Measurements from ENCODE around the gene MADD. TPM values are rescaled to one million over a fixed set of nuclear protein-coding genes. Genes with fewer than 3 reads are reported as not detected.

Gene MADD
- polyA plus RNA-seq, 1 donor from 2014 or later, result 66.9 TPM

DNA sequence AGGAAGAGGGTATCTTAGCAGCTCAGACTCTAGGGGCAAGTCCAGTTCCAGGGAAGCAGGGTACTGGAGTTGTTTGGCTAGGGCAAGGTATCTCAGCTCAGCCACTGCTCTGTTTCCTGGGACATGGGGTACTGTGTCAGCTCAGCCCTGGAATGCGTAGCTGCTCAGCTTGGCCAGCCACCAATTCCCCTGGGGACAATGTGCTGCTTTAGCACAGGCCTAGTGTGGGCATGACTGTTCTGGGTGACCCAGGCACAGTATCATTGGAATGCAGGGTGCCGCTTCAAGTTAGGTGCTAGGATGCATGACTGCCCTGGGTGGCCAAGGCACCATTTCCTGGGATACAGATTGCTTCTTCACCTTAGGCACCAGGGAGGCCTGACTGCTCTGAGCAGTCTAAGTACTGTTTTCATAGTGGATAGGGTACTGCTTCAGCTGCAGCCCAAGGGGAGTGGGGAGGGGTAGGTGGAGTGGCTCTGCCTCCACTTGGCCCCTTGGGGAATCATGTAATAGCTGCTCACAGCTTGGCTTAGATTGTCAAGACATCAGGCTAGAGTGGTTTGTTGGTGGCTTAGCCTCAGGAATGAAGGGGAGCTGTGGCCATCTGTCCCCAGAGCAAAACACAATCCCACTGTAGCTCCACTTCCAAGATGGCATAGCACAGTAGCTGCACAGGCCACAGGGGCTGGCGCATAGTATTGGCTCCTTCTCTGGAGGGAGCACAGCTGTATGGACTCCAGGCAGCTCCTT, 36.0 kb downstream of the MADD start:
- Histone ChIP-seq H3K9ac (ENCODE audit: low read length) (no peak overlapping the region), H3K9me3 (ENCODE audit: low read length) (no peaks in the 10 kb centered on the region), H3K4me3 (ENCODE audit: low read length) (no peak overlapping the region), H3K79me2 (replicated peaks; ENCODE audit: insufficient read depth, low read length) (no peaks in the 10 kb centered on the region), H3K4me2 (ENCODE audit: low read length) (no peak overlapping the region), H3K9me2 (ENCODE audit: insufficient read depth, low read length) (no peaks in the 10 kb centered on the region), H3F3A (ENCODE audit: insufficient read depth, low read length, poor library complexity, severe bottlenecking) (no peaks in the 10 kb centered on the region), H3K27me3 (ENCODE audit: insufficient read depth, low read depth, low read length) (no peaks in the 10 kb centered on the region), H2AFZ (ENCODE audit: low read depth, low read length) (no peak overlapping the region), H3K27ac (ENCODE audit: low read length) (no peak overlapping the region), H4K20me1 (ENCODE audit: insufficient read depth) (no peaks in the 10 kb centered on the region), H3K36me3 (ENCODE audit: insufficient read depth, low read length) (peaks cover 13% of the 10 kb centered on the region)
- TF ChIP-seq, protein P1, sequence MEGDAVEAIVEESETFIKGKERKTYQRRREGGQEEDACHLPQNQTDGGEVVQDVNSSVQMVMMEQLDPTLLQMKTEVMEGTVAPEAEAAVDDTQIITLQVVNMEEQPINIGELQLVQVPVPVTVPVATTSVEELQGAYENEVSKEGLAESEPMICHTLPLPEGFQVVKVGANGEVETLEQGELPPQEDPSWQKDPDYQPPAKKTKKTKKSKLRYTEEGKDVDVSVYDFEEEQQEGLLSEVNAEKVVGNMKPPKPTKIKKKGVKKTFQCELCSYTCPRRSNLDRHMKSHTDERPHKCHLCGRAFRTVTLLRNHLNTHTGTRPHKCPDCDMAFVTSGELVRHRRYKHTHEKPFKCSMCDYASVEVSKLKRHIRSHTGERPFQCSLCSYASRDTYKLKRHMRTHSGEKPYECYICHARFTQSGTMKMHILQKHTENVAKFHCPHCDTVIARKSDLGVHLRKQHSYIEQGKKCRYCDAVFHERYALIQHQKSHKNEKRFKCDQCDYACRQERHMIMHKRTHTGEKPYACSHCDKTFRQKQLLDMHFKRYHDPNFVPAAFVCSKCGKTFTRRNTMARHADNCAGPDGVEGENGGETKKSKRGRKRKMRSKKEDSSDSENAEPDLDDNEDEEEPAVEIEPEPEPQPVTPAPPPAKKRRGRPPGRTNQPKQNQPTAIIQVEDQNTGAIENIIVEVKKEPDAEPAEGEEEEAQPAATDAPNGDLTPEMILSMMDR (IDR thresholded peaks at IDR 0.05; ENCODE audit: poor library complexity, severe bottlenecking), result no peak
- no peak for TF ChIP-seq EP300 (conservative IDR thresholded peaks at IDR 0.05; ENCODE audit: poor library complexity, severe bottlenecking)
- TF ChIP-seq EZH2 (IDR thresholded peaks at IDR 0.05; ENCODE audit: borderline replicate concordance, insufficient read depth, low read length, poor library complexity, severe bottlenecking), result no peak

GRCh38 chr11:47306484-47306844, 36.5 kb downstream of the MADD start:
- H3K9me3 ChIP-seq (ENCODE audit: low read length), result no peaks in the 10 kb centered on the region
- no peaks in the 10 kb centered on the region for H3K27me3 ChIP-seq (ENCODE audit: insufficient read depth, low read depth, low read length)
- H3K9ac ChIP-seq (ENCODE audit: low read length), result no peak overlapping the region
- no peaks in the 10 kb centered on the region for H4K20me1 ChIP-seq (ENCODE audit: insufficient read depth)
- peaks cover 13% of the 10 kb centered on the region for H3K36me3 ChIP-seq (ENCODE audit: insufficient read depth, low read length)
- no peaks in the 10 kb centered on the region for H3K79me2 ChIP-seq (replicated peaks; ENCODE audit: insufficient read depth, low read length)
- H3F3A ChIP-seq (ENCODE audit: insufficient read depth, low read length, poor library complexity, severe bottlenecking), result no peaks in the 10 kb centered on the region
- no peak overlapping the region for H3K4me3 ChIP-seq (ENCODE audit: low read length)
- TF ChIP-seq EP300 (conservative IDR thresholded peaks at IDR 0.05; ENCODE audit: poor library complexity, severe bottlenecking) (no peak), EZH2 (IDR thresholded peaks at IDR 0.05; ENCODE audit: borderline replicate concordance, insufficient read depth, low read length, poor library complexity, severe bottlenecking) (no peak), POLR2AphosphoS5 (IDR thresholded peaks at IDR 0.05) (no peak), RAD21 (conservative IDR thresholded peaks at IDR 0.05) (no peak), REST (IDR thresholded peaks at IDR 0.05; ENCODE audit: borderline replicate concordance) (no peak), TAF1 (IDR thresholded peaks at IDR 0.05; ENCODE audit: low read depth) (no peak)
- no peak overlapping the region for H3K4me2 ChIP-seq (ENCODE audit: low read length)
- no peak overlapping the region for H2AFZ ChIP-seq (ENCODE audit: low read depth, low read length)
- no peak overlapping the region for H3K27ac ChIP-seq (ENCODE audit: low read length)
- H3K9me2 ChIP-seq (ENCODE audit: insufficient read depth, low read length), result no peaks in the 10 kb centered on the region
